RWPE1 (cell line): Measurements from ENCODE around the gene ENAH.

Experiments
- CTCF ChIA-PET: fragments of 350-600 bp; sonication (Branson Sonifier 250); formaldehyde crosslinking; extraction: SDS; loops from one replicate; lab custom pipeline; 2021; lab: Yijun Ruan, JAX
- POLR2A ChIA-PET: fragments of 400-600 bp; formaldehyde crosslinking; extraction: SDS; loops from one replicate; lab custom pipeline; 2020; ENCODE audit warnings: antibody characterized with exemption; ENCODE audit not compliant: low non-redundant PET; lab: Yijun Ruan, JAX
- DNase-seq: peaks from one replicate; pipeline ENCODE4 v3.0.0; 2012; ENCODE audit warnings: low spot score
- H3K27ac ChIP-seq: fragments of 450-650 bp; 2 replicates; pipeline ENCODE4 v1.5.1; 2017
- TF ChIP-seq, protein P1 (sequence below): fragments of 450-650 bp; conservative IDR thresholded peaks from 2 replicates; pipeline ENCODE4 v1.5.1; 2017; ENCODE audit warnings: low read depth, mild to moderate bottlenecking

ENAH gene

DNA sequence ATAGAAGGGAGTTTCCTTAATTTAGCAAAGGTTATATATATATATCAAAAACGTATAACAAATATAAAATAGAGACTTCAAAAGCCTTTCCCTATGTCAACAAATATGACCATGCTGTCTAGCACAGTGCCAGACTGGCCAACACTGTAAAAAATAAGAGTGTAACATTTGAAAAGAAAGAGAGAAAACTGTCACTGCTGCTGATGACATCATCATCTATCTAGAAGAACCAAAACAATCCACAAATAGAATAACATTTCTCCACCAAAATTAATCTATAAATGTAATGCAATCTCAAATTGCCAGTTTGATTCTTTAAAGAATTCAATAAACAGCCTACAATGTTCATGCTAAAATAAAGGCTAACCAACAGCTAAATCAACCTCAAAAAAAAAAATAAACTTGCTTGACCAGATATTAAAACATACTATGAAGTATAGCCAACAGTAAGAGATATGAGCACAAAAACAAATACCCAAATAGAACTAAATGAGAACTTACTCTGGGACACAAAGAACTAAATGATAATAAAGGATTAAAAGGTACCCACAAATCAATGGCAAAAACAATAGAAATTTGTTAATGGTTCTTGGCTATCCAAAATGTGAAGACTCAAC is 50.2 kb downstream of the ENAH start:
- ChIA-PET POLR2A (no interaction called here), CTCF (interaction anchor here (0.6 to 1.4 kb wide), 4 partner anchors 53 to 390 kb away, joined by 3 to 6 read pairs (median 4); no protein-coding TSS in a partner anchor)
- H3K27ac ChIP-seq, result no peak overlapping the region
- DNase-seq, result no peak
- TF ChIP-seq, protein P1, sequence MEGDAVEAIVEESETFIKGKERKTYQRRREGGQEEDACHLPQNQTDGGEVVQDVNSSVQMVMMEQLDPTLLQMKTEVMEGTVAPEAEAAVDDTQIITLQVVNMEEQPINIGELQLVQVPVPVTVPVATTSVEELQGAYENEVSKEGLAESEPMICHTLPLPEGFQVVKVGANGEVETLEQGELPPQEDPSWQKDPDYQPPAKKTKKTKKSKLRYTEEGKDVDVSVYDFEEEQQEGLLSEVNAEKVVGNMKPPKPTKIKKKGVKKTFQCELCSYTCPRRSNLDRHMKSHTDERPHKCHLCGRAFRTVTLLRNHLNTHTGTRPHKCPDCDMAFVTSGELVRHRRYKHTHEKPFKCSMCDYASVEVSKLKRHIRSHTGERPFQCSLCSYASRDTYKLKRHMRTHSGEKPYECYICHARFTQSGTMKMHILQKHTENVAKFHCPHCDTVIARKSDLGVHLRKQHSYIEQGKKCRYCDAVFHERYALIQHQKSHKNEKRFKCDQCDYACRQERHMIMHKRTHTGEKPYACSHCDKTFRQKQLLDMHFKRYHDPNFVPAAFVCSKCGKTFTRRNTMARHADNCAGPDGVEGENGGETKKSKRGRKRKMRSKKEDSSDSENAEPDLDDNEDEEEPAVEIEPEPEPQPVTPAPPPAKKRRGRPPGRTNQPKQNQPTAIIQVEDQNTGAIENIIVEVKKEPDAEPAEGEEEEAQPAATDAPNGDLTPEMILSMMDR, result no peak

DNA sequence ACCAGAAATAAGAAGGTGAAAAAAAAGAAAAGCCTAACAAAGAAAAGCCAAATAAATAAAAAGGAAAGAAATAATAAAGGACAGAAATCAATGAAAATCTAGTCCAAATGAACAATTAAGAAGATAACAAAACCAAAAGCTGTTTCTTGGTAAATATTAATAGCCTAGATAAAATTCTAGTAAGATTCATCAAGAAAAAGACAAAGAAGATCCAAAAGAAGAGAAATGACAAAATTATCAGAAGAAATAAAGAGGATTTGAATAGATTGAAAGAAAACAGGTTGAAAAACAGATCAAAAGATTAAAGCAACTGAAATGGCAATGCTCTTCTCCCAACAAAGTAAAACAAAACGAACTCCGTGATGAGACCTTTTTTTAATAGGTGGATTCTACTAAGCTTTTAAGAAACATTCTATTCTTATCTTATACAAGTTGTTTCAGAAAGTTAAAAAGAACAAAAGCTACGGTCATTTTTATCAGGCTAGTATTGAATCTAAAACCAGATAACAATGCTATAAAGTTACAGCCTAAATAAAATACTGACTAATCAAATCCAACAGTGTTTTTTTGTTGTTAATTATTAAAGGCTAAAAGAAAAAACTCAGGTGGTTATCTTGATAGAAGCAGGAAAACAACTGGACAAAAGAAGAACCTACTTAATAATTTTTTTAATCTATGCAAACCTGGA is 50.9 kb downstream of the ENAH start:
- H3K27ac ChIP-seq, result no peak overlapping the region
- ChIA-PET POLR2A (no interaction called here), CTCF (interaction anchor here (0.6 to 1.4 kb wide), 3 partner anchors 101 to 191 kb away, joined by 3 to 6 read pairs (median 6); no protein-coding TSS in a partner anchor)

DNA sequence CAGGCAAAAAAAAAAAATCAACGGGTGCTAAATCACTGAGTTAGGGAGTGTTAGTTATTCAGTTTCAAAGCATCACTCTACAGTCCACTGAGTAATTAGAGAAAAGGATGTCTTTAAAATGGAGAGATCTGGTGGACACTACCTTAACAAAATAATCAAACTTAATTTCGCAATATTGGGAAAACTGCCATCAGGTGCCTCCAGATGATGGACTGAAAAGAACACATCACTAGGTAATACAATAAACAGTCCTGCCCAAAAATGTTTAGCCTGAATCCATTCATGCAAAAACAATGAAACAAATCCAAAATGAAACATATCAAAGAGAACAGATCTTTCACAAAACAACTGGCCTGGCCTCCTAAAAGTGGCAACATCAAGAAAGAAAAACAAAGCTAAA is 54.1 kb downstream of the ENAH start:
- ChIA-PET POLR2A (no interaction called here), CTCF (no interaction called here)
- H3K27ac ChIP-seq, result no peak overlapping the region
- DNase-seq, result no peak
- TF ChIP-seq, protein P1, result no peak

More for the DNA sequence above, 50.9 kb downstream of the ENAH start:
- DNase-seq, result no peak
- TF ChIP-seq, protein P1, result no peak

DNA sequence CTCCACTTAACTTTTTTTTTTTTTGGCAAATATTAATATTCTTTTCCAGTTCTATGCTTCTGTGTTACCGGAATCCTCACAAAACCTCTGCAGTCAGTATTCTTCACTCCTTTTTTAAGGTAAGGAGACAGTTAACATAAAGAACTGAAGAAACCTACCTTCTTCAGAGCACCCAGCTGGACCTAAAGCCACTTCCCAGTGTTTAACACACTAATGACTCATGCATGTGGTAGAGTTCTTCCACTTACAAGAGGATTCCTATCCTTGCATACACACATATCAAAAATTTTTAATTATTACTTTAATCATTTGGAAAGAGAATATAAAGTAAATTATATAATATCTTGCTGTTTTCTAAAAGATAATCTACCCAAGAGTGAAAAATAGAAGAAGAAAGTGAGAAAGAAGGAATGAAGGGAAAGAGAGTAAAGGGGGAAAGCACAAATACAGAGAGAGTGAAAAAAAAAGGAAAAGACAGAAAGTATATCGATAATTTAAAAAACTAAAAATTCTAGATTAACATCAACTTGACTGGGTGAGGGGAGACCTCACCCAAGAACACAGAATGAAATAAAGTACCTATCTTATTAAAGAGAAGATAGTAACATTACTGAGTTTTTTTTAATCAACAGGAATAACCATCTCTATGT is 54.9 kb downstream of the ENAH start:
- POLR2A ChIA-PET, result interaction anchor here (0.7 kb wide), 1 partner anchor 56 kb away, joined by 4 read pairs; no protein-coding TSS in a partner anchor
- TF ChIP-seq, protein P1, result no peak
- CTCF ChIA-PET, result no interaction called here
- no peak overlapping the region for H3K27ac ChIP-seq
- DNase-seq, result peak; percentile 41

DNA sequence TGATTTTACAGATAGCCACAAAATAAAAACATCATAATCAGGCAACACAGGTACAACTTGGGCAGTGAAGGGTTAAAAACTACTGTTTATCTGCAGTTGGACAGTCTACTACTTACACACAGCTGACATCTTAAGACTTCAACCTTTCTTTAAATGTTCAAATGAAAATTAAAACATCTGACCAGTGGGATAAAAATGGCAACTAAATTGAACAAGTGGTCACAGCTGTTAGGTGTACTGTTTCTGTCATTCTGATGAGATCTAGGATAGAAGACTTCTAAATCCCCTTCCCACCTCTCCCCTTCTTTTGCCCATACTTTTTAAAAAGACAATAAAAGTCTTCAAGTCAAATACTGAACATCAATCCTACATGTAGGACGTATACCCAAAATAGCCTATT is 56.2 kb downstream of the ENAH start:
- ChIA-PET CTCF (no interaction called here), POLR2A (no interaction called here)
- TF ChIP-seq, protein P1, result no peak
- no peak overlapping the region for H3K27ac ChIP-seq
- DNase-seq, result no peak

DNA sequence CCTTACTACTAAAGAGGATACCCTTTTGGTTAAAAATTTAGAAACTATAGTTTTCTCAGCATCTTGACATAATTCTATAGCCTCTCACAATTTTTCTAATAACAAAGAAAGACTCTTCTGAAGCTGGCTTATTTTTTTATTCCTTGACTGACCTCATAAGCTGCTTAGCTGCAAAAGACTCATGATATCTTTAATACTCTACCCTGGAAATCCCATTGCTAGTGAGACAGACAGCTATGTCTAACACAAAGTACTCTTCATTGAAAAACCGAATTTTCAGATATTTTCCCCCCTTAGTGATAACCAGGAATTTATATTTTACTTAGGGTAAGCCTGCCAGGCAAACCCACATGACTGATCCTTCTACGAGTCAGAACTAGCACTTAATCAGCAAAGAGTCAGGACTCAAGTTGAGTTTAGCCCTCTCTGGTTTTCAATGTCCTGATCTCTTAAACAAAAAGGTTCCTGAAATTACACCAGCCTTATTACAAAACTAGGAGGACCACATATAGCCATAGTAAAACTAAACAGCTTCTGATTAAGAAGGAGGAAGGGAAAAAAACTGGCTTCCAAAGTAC is 56.9 kb downstream of the ENAH start:
- ChIA-PET CTCF (interaction anchor here (0.8 to 1.1 kb wide), 2 partner anchors 14 to 177 kb away, joined by 3 read pairs; no protein-coding TSS in a partner anchor), POLR2A (no interaction called here)
- H3K27ac ChIP-seq, result no peak overlapping the region

More for the DNA sequence above, 56.9 kb downstream of the ENAH start:
- TF ChIP-seq, protein P1, result no peak
- DNase-seq, result no peak
